Neuronal stem cell (in vitro differentiated cells): ENCODE results near the gene KRABD2.
"Not testable (repeated sequence)": the region's sequence is repeated elsewhere in the genome, so short reads cannot be mapped to it uniquely, and the experiment has no call there.

Experiments
- DNase-seq: peaks from one replicate; pipeline ENCODE4 v3.0.0-alpha.2; 2013; ENCODE audit warnings: low spot score
- H2AFZ ChIP-seq: one replicate; pipeline ENCODE4 v1.6.1; 2013; ENCODE audit warnings: mild to moderate bottlenecking, low read length, inconsistent platforms
- H2AK5ac ChIP-seq: 2 replicates; pipeline ENCODE4 v1.6.1; 2013; ENCODE audit warnings: low read depth, mild to moderate bottlenecking, inconsistent platforms, low read length, moderate library complexity, mixed read lengths
- H2BK120ac ChIP-seq: 2 replicates; pipeline ENCODE4 v1.6.1; 2013; ENCODE audit warnings: low read depth, mild to moderate bottlenecking, inconsistent platforms, low read length, moderate library complexity, mixed read lengths
- H2BK12ac ChIP-seq: one replicate; pipeline ENCODE4 v1.6.1; 2013; ENCODE audit warnings: low read length, inconsistent platforms
- H2BK15ac ChIP-seq: 2 replicates; pipeline ENCODE4 v1.6.1; 2013; ENCODE audit warnings: mild to moderate bottlenecking, low read length, inconsistent platforms, mixed read lengths
- H2BK5ac ChIP-seq: one replicate; pipeline ENCODE4 v1.6.1; 2013; ENCODE audit warnings: inconsistent platforms, mild to moderate bottlenecking, low read length, moderate library complexity
- H3K14ac ChIP-seq: one replicate; pipeline ENCODE4 v1.6.1; 2013; ENCODE audit warnings: low read length, inconsistent platforms
- H3K18ac ChIP-seq: 2 replicates; pipeline ENCODE4 v1.6.1; 2013; ENCODE audit warnings: low read length, inconsistent platforms
- H3K23ac ChIP-seq: 2 replicates; pipeline ENCODE4 v1.6.1; 2013; ENCODE audit warnings: low read depth, mild to moderate bottlenecking, mixed read lengths, low read length, inconsistent platforms; ENCODE audit not compliant: poor library complexity
- H3K27ac ChIP-seq: replicated peaks from 3 replicates; pipeline ENCODE4 v1.5.1; 2013; ENCODE audit warnings: low read length, inconsistent platforms
- H3K27me3 ChIP-seq, 3 experiments: 2 replicates each; pipeline ENCODE4 v1.6.1; 2013; ENCODE audit warnings: low read length in 3 of 3, mild to moderate bottlenecking in 2 of 3, inconsistent platforms in 1 of 3, low read depth in 1 of 3, mixed read lengths in 1 of 3, moderate library complexity in 1 of 3; ENCODE audit not compliant: control insufficient read depth in 3 of 3, insufficient read depth in 3 of 3
- H3K36me3 ChIP-seq, 2 donors: replicated peaks in 1 of 2; 2 replicates each; pipeline ENCODE4 v1.6.1; 2013; ENCODE audit warnings: low read length in 2 of 2; ENCODE audit not compliant: control insufficient read depth in 2 of 2, insufficient read depth in 2 of 2
- H3K4ac ChIP-seq: 2 replicates; pipeline ENCODE4 v1.6.1; 2013; ENCODE audit warnings: inconsistent platforms, mild to moderate bottlenecking, low read length, moderate library complexity
- H3K4me1 ChIP-seq, 2 donors: 1 replicate in 1 of 2; 2 replicates in 1 of 2; pipeline ENCODE4 v1.6.1; 2013; ENCODE audit warnings: low read length in 2 of 2, low read depth in 1 of 2; ENCODE audit not compliant: control insufficient read depth in 2 of 2, insufficient read depth in 1 of 2
- H3K4me2 ChIP-seq: one replicate; pipeline ENCODE4 v1.6.1; 2013; ENCODE audit warnings: mild to moderate bottlenecking, low read length, inconsistent platforms; ENCODE audit not compliant: insufficient read depth, poor library complexity, severe bottlenecking
- H3K4me3 ChIP-seq, 2 donors: 2 replicates each; pipeline ENCODE4 v1.5.1; 2013; ENCODE audit warnings: low read length in 2 of 2, mild to moderate bottlenecking in 2 of 2, inconsistent platforms in 1 of 2, moderate library complexity in 1 of 2
- H3K79me1 ChIP-seq: one replicate; pipeline ENCODE4 v1.6.1; 2013; ENCODE audit warnings: low read depth, mild to moderate bottlenecking, inconsistent platforms, low read length, moderate library complexity
- H3K9ac ChIP-seq: one replicate; pipeline ENCODE4 v1.6.1; 2013; ENCODE audit warnings: mild to moderate bottlenecking, low read depth, low read length, inconsistent platforms; ENCODE audit not compliant: poor library complexity
- H3K9me3 ChIP-seq, 2 donors: replicated peaks in 1 of 2; 2 replicates each; pipeline versions ENCODE3 to v1.6.1; 2013; ENCODE audit warnings: low read length in 2 of 2, mild to moderate bottlenecking in 2 of 2, inconsistent platforms in 1 of 2, low read depth in 1 of 2, mixed read lengths in 1 of 2, moderate library complexity in 1 of 2; ENCODE audit not compliant: control insufficient read depth in 2 of 2, insufficient read depth in 1 of 2
- H4K8ac ChIP-seq: one replicate; pipeline ENCODE4 v1.6.1; 2013; ENCODE audit warnings: low read depth, mild to moderate bottlenecking, inconsistent platforms, low read length, moderate library complexity
- H4K91ac ChIP-seq: one replicate; pipeline ENCODE4 v1.6.1; 2013; ENCODE audit warnings: low read length, low read depth, mild to moderate bottlenecking, inconsistent platforms; ENCODE audit not compliant: poor library complexity
- WGBS, 2 donors: extraction: QIAGEN DNeasy Blood & Tissue Kit; methylation state at CpG; one replicate each; pipeline ENCODE4 v1.1.7; 2013; ENCODE audit warnings: missing lambda C conversion rate in 2 of 2, mixed read lengths in 1 of 2; ENCODE audit not compliant: insufficient read length in 2 of 2, insufficient replicate concordance in 1 of 2; ENCODE audit errors: extremely low coverage in 2 of 2; 5-methylcytosine and 5-hydroxymethylcytosine counted together

Gene KRABD2

GRCh38 chr17:8375738-8376259 lies 705 bp downstream of the KRABD2 start:
- H3K27ac ChIP-seq = no peak overlapping the region
- DNase-seq = no peak
- peaks cover 3 to 6% of the 10 kb centered on the region in 2 donors for H3K4me1 ChIP-seq
- H3K18ac ChIP-seq = no peak overlapping the region
- H3K4ac ChIP-seq = no peak overlapping the region
- H3K9ac ChIP-seq = peak overlapping the region; percentile 98
- no peak overlapping the region for H3K23ac ChIP-seq
- no peaks in the 10 kb centered on the region for H3K9me3 ChIP-seq
- no peak overlapping the region for H2AK5ac ChIP-seq
- peak overlapping the region; percentile 76 to 96 for H3K4me3 ChIP-seq
- no peaks in the 10 kb centered on the region for H3K27me3 ChIP-seq
- H3K14ac ChIP-seq = no peak overlapping the region
- H4K8ac ChIP-seq = no peak overlapping the region
- peak overlapping the region; percentile 90 for H2AFZ ChIP-seq
- no peak overlapping the region for H2BK120ac ChIP-seq
- WGBS, 2 donors = no CpG with 5 or more reads among the region's 18 CpGs
- H2BK12ac ChIP-seq = no peak overlapping the region
- H2BK15ac ChIP-seq = no peak overlapping the region
- peaks cover 2% of the 10 kb centered on the region for H3K79me1 ChIP-seq
- peak overlapping the region; percentile 81 for H3K4me2 ChIP-seq
- no peak overlapping the region for H2BK5ac ChIP-seq
- H3K36me3 ChIP-seq = peaks cover 25 to 61% of the 10 kb centered on the region in 2 donors
- no peak overlapping the region for H4K91ac ChIP-seq

DNA sequence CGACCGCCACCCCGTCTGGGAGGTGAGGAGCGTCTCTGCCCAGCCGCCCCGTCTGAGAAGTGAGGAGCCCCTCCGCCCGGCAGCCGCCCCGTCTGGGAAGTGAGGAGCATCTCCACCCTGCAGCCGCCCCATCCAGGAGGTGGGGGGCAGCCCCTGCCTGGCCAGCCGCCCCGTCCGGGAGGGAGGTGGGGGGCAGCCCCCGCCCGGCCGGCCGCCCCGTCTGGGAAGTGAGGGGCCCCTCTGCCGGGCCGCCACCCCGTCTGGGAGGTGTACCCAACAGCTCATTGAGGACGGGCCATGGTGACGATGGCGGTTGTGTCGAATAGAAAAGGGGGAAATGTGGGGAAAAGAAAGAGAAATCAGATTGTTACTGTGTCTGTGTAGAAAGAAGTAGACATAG lies 2.6 kb downstream of the KRABD2 start:
- H3K9me3 ChIP-seq, H2AK5ac ChIP-seq, H3K4ac ChIP-seq, H2AFZ ChIP-seq, H4K8ac ChIP-seq, H3K79me1 ChIP-seq, H2BK12ac ChIP-seq, H2BK15ac ChIP-seq, H3K4me3 ChIP-seq, H2BK120ac ChIP-seq, H3K9ac ChIP-seq, H3K4me2 ChIP-seq, H3K27me3 ChIP-seq, H3K23ac ChIP-seq, H3K27ac ChIP-seq, H2BK5ac ChIP-seq, DNase-seq, H4K91ac ChIP-seq, H3K4me1 ChIP-seq, H3K14ac ChIP-seq, H3K18ac ChIP-seq: not testable (repeated sequence)
- WGBS, 2 donors = no CpG with 5 or more reads among the region's 26 CpGs
- peaks cover 21 to 61% of the 10 kb centered on the region in 2 donors for H3K36me3 ChIP-seq

GRCh38 chr17:8372422-8372821 lies 4.1 kb downstream of the KRABD2 start:
- H3K79me1 ChIP-seq = peaks cover 2% of the 10 kb centered on the region
- no peak for DNase-seq
- H2AK5ac ChIP-seq = no peak overlapping the region
- WGBS, 2 donors = no CpG with 5 or more reads among the region's 7 CpGs
- no peaks in the 10 kb centered on the region for H3K9me3 ChIP-seq
- H3K9ac ChIP-seq = no peak overlapping the region
- no peak overlapping the region for H3K23ac ChIP-seq
- H3K27ac ChIP-seq = no peak overlapping the region
- H3K27me3 ChIP-seq = no peaks in the 10 kb centered on the region
- H3K4me2 ChIP-seq = no peak overlapping the region
- H2AFZ ChIP-seq = no peak overlapping the region
- no peak overlapping the region for H4K8ac ChIP-seq
- no peak overlapping the region for H4K91ac ChIP-seq
- no peak overlapping the region for H3K18ac ChIP-seq
- H3K14ac ChIP-seq = no peak overlapping the region
- H3K4me3 ChIP-seq = no peak overlapping the region
- no peak overlapping the region for H2BK12ac ChIP-seq
- H2BK15ac ChIP-seq = no peak overlapping the region
- H3K36me3 ChIP-seq = peaks cover 14 to 57% of the 10 kb centered on the region in 2 donors
- H2BK120ac ChIP-seq = no peak overlapping the region
- H2BK5ac ChIP-seq = no peak overlapping the region
- H3K4ac ChIP-seq = no peak overlapping the region
- H3K4me1 ChIP-seq = peaks cover 3 to 6% of the 10 kb centered on the region in 2 donors

- Histone ChIP-seq H2BK15ac (no peak overlapping the region), H2BK5ac (no peak overlapping the region), H3K4me1 (peaks cover 3 to 4% of the 10 kb centered on the region in 2 donors), H2BK120ac (no peak overlapping the region), H4K8ac (no peak overlapping the region), H3K18ac (no peak overlapping the region), H3K36me3 (peaks cover 14 to 54% of the 10 kb centered on the region in 2 donors), H2AK5ac (no peak overlapping the region), H3K4me2 (no peak overlapping the region), H2BK12ac (no peak overlapping the region), H2AFZ (no peak overlapping the region), H3K9me3 (no peaks in the 10 kb centered on the region), H3K23ac (no peak overlapping the region), H3K9ac (no peak overlapping the region), H3K14ac (no peak overlapping the region), H3K79me1 (peaks cover 2% of the 10 kb centered on the region), H3K27ac (no peak overlapping the region), H3K27me3 (no peaks in the 10 kb centered on the region), H3K4ac (no peak overlapping the region), H4K91ac (no peak overlapping the region), H3K4me3 (no peak overlapping the region)
- no peak for DNase-seq
- no CpG with 5 or more reads among the region's 4 CpGs for WGBS, 2 donors
Observed at GRCh38 chr17:8371786-8372185, 4.7 kb downstream of the KRABD2 start.
